ENCODE measurements around the gene TBCD. TPM values are rescaled to one million over a fixed set of nuclear protein-coding genes. Genes with fewer than 3 reads are reported as not detected.
A peak's percentile ranks its signal among the peaks of the same experiment; 100 is the strongest.

Gene TBCD
- total and polyA plus RNA-seq, 12 donors, result 25.6 to 240 (median 66.2) TPM

GRCh38 chr17:82884341-82884969, 132.6 kb downstream of the TBCD start:
- Histone ChIP-seq H3K27ac (peak overlapping the region in 1 of 5 donors; percentile 20), H3K4me3 (no peak overlapping the region), H3K9me3 (replicated peaks in 1 of 3) (no peaks in the 10 kb centered on the region), H3K36me3 (replicated peaks in 1 of 2) (no peaks in the 10 kb centered on the region), H3K4me1 (replicated peaks in 1 of 2) (peaks cover 13 to 23% of the 10 kb centered on the region in 2 donors), H3K27me3 (no peaks in the 10 kb centered on the region)
- intact Hi-C loops (cut with DNase I), result no loop called here
- TF ChIP-seq, protein P1, sequence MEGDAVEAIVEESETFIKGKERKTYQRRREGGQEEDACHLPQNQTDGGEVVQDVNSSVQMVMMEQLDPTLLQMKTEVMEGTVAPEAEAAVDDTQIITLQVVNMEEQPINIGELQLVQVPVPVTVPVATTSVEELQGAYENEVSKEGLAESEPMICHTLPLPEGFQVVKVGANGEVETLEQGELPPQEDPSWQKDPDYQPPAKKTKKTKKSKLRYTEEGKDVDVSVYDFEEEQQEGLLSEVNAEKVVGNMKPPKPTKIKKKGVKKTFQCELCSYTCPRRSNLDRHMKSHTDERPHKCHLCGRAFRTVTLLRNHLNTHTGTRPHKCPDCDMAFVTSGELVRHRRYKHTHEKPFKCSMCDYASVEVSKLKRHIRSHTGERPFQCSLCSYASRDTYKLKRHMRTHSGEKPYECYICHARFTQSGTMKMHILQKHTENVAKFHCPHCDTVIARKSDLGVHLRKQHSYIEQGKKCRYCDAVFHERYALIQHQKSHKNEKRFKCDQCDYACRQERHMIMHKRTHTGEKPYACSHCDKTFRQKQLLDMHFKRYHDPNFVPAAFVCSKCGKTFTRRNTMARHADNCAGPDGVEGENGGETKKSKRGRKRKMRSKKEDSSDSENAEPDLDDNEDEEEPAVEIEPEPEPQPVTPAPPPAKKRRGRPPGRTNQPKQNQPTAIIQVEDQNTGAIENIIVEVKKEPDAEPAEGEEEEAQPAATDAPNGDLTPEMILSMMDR (IDR thresholded peaks at IDR 0.05), result no peak
- TF ChIP-seq POLR2A (IDR thresholded peaks at IDR 0.05), result no peak
- DNase-seq, result no peak
- 89 to 92% (median 89%) methylated on average over 22 to 25 of the region's 25 CpGs for WGBS, 4 donors

GRCh38 chr17:82884970-82885353, 133.1 kb downstream of the TBCD start:
- no peak for TF ChIP-seq POLR2A (IDR thresholded peaks at IDR 0.05)
- TF ChIP-seq, protein P1 (IDR thresholded peaks at IDR 0.05), result no peak

GRCh38 chr17:82887255-82888164, 135.6 kb downstream of the TBCD start:
- peaks cover 15 to 25% of the 10 kb centered on the region in 2 donors for H3K4me1 ChIP-seq (replicated peaks in 1 of 2)
- no peak overlapping the region for H3K27ac ChIP-seq
- no peak overlapping the region for H3K4me3 ChIP-seq
- H3K27me3 ChIP-seq, result no peaks in the 10 kb centered on the region
- DNase-seq, result no peak
- H3K36me3 ChIP-seq (replicated peaks in 1 of 2), result peaks cover 0 to 6% of the 10 kb centered on the region in 2 donors
- 90 to 94% (median 93%) methylated on average over 26 to 27 of the region's 27 CpGs for WGBS, 4 donors
- TF ChIP-seq, protein P1 (IDR thresholded peaks at IDR 0.05), result no peak
- TF ChIP-seq POLR2A (IDR thresholded peaks at IDR 0.05), result no peak
- H3K9me3 ChIP-seq (replicated peaks in 1 of 3), result no peaks in the 10 kb centered on the region
- intact Hi-C loops (cut with DNase I), result no loop called here

More at GRCh38 chr17:82884970-82885353, 133.1 kb downstream of the TBCD start:
- H3K36me3 ChIP-seq (replicated peaks in 1 of 2), result peaks cover 0 to 4% of the 10 kb centered on the region in 2 donors
- no peaks in the 10 kb centered on the region for H3K27me3 ChIP-seq
- no peak for DNase-seq
- H3K9me3 ChIP-seq (replicated peaks in 1 of 3), result no peaks in the 10 kb centered on the region
- intact Hi-C loops (cut with DNase I), result no loop called here
- 79 to 82% (median 80%) methylated on average over 5 of the region's 5 CpGs for WGBS, 4 donors
- H3K27ac ChIP-seq, result peak overlapping the region in 2 of 5 donors; percentile 20 to 66
- H3K4me1 ChIP-seq (replicated peaks in 1 of 2), result peaks cover 15 to 25% of the 10 kb centered on the region in 2 donors
- H3K4me3 ChIP-seq, result no peak overlapping the region
